ENCODE measurements around the gene COBL. TPM values are rescaled to one million over a fixed set of nuclear protein-coding genes. Genes with fewer than 3 reads are reported as not detected.

Gene COBL
- total RNA-seq, 1 donor from 2014 or later, result not detected

DNA sequence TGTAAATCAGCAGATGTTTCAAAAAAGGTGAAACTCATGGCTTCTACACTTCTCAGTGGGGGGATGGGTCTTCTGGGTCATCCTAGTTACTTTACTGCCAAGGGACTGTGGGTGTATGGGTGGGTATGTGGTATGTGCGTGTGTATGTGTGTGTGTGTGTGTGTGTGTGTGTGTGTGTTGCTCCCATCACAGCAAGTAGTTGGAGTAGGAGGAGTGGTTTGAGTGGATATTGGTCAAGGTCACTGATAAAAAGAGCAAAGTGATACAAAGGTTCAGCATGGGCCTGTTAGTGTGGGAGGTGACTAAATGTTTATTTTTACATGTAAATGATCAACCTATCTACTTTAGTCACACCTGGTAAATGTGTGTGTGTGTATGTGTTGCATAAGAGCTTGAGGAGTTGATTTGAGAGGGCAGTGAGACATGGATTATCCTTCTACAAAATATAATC lies 11.8 kb upstream of the COBL start:
- DNase-seq (ENCODE audit: extremely low read depth, low read depth, low spot score), result no peak

DNA sequence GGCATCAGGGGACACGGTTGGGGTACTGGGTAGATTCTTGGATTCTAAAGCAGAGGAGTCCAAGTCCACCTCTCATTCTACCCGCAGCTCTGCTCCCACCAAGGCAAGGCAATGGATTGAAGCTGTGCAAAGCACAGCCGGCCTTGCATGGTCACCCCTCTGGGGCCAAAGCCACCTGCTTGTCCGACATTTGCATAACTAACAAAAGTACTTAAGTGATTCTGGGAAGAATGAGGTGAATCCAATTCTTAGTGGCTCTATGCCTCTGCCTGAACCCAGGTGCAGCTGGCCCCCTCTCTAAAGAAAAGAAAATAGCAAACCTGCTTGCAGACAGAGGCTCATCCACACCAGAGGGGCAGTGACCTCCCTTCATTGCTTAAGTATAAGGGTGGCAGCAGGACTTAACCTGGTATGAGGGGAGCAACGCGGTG lies 10.7 kb upstream of the COBL start:
- no peak for DNase-seq (ENCODE audit: extremely low read depth, low read depth, low spot score)

DNA sequence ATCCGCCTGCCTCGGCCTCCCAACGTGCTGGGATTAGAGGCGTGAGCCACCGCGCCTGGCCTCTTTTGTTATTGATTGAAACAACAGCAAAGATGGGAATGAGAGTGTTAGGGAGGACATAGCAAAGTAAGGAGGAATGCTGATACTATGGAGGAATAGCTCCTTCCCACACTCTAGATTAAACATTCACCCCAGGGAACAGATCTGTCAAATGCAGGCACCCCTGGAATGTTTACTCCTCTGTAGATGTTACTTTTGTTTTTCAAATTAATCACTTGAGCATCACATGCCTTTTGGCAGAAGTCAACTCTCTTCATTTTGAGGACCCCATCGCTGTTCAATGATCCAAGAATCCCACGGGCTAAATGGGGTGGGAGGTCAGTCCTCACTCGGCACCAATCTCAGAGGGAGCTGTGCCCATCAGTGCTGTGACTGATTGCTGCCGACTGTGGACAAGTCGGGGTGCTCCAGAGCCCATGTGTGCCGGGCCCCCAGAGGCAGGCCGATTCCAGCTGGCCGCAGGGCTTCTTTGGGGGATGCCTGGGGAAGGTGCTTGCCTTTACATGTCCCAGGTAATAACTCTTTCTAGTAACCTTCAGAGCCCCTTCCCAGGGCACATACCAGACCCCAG lies 10.2 kb upstream of the COBL start:
- no peak for DNase-seq (ENCODE audit: extremely low read depth, low read depth, low spot score)

DNA sequence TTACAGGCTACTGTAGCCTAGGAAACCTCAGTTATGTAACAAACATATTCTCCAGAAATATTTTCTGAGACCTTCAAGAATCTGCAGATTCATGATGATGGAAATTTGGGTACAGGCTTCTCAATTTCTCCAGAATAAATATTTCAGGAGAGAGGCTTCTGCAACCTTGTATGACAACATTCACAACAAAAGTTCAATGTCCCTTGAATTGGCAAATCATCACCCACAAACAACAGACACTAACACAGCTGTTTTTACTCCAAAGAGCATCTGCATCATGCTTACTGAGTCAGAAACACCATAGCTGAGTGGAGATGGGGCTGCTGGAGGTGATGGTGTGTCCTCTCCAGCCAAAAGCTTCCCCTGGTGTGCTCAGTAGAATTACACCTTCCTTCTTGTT lies 9.3 kb upstream of the COBL start:
- no peak for DNase-seq (ENCODE audit: extremely low read depth, low read depth, low spot score)

DNA sequence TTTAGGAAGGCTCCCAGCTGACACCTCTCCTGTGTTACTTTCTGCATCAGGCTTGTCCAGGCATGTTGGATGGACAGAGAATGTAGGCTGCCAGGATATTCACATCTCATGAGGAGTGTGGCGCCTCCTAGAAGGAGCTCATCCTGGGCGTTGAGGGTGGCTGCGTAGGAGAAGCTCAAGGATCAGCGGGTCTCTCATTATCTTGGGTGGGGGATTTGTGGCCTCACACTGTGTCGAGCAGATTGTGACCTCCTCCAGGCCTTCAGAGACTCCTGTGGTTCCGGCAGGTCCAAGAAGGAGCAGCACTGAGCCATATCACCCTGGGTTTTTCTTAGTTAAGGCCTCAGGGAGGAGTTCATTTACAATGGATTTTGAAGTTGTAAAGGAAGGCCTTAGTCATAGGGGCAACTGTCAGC lies 8.7 kb upstream of the COBL start:
- DNase-seq (ENCODE audit: extremely low read depth, low read depth, low spot score), result no peak

DNA sequence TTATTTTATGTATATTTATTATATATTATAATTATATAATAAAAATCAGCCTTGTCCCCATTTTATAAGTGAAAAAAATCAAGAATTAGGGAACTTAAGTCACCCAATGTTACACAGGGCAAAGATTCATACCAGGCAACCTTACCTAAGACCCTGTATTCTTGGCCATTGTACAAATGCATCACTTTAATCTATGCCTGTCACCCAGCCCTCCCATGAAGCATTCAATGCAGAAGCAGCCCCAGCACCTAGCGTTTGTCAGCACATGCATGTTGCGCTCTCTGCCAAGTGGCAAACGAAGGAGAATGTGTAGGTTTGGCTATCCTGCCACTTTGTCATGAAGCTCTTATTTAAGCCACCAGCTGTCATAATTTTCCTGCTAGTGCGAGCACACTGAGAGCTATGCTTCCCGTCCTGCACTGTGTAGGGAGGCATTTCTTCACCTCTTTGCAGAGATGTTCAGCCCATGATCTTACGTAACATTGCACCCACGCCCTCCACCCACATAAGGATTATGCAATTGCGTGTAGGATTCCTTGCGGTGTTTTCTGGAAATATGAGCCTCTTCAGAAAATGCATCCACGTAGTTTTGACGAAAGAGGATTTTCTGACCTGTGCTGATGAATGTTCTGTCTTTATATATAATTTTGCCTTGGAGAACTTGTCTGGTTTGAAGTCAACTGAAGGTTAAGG lies 7.7 kb upstream of the COBL start:
- DNase-seq (ENCODE audit: extremely low read depth, low read depth, low spot score), result no peak

DNA sequence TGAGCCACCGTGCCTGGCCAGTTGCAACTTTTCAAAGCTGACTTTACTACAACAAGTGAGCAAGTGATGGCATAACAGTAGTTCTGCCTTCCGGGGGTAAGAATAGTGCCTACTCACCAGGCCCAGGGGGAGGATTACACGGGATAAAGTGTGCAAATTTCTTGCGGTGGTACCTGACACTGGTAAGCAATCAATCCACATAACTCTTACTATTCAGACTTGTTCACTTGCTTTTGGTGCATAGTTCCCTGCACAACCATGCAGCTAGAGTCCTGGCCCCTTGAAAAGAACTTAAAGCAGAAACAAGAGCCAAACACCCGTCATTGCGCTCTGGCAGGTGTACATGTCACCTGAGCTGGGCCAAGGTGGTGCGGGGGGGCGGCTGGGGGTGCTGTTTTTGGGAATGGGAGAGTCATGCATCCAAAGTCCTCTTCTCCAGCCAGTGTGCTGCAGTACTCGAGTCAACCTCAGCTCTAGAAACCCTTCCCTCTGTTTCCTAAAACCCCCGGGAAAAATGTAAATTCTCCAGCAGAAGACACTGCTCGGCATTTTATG lies 5.4 kb upstream of the COBL start:
- DNase-seq (ENCODE audit: extremely low read depth, low read depth, low spot score), result no peak

DNA sequence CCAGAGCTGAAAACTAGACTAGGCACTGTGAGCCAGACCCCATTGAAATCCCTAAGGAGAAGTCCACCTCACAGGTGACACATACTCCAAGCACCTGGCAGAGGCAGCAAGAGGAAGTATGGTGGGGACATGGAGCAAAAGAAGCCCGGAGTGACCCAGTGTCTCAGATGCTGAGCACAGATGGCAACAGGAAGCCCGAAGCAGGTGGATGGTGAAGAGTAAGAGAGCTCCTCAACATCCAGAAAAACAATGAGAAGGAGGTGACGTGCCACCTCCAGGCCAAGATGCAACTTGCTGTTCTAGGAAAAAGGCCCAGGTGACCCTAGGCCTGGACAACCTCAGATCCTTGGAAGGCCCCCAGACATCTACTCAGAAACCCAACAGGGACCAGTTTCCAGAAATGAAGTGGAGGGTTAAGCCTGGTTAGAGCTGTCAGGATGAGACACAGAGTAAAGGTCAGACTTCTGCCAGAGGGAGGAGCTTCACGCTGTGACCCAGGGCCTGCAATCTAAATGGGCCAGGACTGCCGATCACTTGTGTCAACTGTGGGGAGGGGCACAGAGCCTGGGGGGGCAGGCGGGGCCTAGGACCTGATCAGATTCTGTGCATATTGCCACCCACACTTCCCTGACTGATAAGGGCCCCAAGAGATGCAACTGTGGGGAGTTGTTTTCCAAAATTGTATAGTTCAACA lies 2.4 kb upstream of the COBL start:
- DNase-seq (ENCODE audit: extremely low read depth, low read depth, low spot score), result no peak

DNA sequence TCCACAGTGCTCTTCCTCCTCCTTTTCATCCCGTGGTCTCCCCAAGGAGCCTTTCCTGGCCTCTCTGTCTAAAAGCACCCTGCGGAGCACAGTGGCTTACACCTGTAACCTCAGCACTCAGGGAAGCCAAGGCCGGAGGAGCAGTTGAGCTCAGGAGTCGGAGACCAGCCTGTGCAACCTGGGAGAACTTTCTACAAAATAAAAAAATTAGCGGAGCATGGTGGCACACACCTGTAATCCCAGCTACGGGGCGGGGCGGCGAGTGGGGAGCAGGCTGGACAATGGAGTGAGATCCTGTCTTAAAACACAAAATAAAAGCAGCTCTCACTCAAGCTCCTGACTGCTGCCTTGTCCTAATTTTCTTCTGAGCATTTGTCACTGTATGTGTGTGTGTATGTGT lies 1.4 kb upstream of the COBL start:
- DNase-seq (ENCODE audit: extremely low read depth, low read depth, low spot score), result no peak

DNA sequence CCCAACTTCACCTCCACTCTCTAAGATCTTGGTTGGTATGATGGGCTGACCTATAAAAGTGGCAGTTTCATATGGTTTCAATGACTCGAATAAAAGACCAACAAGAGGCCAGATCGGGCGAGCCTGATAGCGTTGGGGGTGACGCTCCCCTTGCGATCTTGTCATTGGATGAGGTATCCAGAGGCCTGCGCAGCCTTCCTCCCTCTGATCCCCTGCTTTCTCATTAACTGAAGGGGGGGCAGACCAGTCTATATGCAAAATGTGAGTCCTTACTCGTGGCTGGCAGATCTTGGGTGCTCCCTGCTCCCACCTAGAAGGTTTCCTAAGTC lies 937 bp upstream of the COBL start:
- DNase-seq (ENCODE audit: extremely low read depth, low read depth, low spot score), result no peak

DNA sequence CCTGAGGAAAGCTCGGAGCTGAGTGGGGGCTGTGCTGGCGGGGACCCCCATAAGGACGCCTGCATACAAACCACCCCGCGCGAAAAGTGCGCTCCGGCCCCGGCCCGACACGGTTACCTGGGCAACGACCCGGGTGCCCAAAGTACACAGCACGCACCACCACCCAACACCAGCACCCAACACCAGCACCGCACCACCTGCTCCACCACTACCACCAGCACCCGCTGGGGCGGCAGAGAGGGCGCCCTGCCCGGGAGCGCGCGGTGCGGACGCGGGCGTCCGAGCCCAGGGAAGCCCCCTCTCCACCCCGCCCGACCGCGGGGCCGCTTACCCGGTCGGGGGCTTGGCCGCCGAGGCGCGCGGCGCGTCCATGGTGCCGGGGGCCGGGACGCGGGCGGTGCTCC lies 345 bp downstream of the COBL start:
- no peak for DNase-seq (ENCODE audit: extremely low read depth, low read depth, low spot score)

DNA sequence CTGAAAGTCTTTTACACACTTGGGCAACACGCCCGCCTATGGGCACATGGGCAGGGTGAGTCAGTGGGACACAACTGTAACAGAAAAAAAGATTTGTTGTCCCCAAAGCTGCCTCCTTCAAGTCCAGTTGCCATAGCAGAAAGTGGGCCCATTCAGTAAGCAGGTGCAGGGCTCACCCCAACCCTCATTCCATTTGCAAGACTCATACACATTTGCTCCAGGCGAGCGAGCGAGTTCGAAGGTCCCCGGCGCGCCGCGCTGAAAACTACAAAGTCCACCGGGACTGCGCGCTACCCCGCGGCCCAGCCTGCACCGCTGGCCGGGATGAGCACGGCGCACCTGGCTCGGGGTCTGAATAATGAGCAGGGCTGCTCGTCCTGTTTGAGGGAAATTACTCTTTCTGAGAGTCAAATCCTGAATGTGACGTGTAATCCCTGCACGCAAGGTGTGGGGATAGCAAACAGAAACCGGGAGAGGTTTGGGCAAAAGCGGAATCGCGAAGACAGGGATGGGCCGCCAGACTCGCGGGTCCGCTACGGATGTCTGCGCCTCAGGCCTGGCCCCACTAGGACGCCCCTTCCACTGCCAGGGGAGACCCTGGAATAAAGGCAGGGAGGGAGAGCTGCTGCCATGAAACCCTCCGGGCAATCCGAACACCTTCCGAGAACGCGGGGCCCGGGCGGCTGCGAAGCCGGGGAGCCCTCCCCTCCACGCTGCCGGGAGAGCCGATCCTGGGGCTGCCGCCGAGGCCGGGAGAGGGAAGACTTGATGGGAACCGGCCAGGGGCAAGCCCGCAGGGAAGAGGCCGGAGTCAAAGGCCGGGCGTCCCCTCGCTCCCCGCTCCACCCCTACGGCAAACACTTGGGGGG lies 982 bp downstream of the COBL start:
- DNase-seq (ENCODE audit: extremely low read depth, low read depth, low spot score), result no peak

DNA sequence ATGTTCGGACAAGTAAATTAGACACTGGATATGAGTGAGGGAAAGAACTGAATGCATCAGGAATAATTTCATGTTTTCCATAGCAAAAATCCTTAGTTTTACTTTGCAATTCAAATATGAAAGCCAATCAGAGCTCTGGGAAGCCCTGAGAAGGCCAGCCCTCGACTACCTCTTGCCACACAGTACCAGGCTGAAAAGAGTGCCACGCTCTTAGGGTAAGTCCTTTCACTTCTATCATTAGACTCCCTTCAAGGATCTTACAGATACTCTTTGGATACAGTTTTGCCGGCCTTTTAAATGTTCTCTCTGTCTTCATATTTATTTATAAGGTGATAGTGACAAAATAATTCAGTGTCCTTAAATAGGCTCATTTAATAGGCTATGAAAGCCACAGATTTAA lies 1.9 kb downstream of the COBL start:
- DNase-seq (ENCODE audit: extremely low read depth, low read depth, low spot score), result no peak

DNA sequence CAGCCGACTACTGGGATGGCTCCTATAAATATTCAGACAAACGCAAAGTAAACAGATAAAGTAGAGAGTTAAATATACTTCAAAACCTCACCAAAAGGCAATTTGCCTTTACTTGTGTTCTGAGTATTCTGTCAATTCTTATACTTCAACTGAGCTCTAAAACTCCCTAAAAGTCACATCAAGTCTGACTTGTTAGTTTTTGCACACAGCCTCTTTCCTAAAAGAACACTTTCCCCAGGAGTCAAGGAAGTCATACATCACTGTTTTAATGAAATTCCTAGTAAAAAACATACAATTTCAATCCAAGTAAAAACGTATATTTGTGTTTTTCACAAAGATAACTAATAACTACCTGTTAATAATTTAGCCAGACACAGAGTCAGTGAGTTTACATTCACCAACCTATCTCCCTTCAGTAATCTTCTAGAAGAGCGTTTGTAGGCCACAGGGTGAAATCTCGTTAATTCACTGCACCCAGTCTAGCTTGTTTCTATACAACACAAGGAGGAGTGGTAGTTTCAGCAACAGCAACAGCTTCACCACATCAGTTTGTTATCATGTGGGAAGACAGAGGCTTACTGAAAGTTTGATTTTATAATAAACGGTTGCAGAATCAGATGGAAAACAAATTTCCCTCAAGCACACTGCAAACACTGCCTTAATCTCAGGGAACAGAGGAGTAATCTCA lies 2.7 kb downstream of the COBL start:
- no peak for DNase-seq (ENCODE audit: extremely low read depth, low read depth, low spot score)

DNA sequence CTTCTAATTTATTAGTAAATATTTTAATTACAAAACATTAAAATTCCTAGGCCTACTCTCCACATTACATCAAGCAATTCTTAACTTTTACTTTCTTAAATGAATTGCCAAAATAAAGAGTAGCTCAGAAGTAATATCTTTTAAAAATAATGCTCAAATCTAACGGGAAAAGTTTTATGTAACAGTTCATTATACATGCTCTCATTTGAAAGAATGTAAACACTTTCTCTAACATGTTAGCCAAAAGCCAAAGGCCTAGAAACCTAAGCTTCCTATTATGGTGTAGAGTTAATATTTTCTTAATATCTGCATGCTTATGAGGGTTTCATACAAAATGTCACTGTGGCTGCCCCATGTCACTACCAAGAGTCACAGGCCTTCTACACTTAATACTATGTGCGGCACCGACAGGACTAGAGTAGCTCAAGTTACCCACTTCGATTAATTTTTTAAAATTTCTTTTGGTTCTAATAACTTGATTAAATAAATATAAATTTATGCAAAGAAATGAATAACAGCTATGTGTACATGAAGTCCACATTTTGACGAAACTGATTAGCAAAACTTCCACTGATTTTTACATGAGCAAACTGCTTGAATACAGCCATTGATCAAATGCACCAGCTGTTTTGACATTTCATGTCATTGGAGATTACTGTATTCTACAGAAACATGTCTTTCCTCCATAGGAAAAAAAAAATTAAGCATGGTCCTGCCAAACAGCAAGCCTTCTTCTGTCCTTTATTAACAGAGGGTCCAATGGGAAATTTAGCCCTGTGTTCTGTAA lies 3.5 kb downstream of the COBL start:
- no peak for DNase-seq (ENCODE audit: extremely low read depth, low read depth, low spot score)

DNA sequence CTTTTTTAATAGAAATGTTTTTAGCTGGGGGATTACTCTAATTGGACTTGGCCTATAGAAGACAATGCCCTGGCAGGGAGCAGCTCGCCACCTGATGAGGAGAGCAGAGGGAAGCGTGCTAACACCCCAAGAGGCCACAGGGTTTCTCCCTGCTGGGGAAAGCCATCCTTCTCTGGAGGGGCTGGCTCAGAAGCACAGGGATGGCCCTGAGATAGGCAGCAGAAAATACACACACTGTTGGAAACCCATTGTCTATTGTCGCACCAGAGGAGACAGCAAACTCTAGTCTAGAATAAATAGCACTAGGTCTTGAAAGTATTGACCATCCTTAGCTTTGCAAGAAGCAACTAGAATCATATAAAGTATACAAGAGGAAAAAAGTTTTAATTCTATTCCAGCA lies 5.4 kb downstream of the COBL start:
- no peak for DNase-seq (ENCODE audit: extremely low read depth, low read depth, low spot score)

DNA sequence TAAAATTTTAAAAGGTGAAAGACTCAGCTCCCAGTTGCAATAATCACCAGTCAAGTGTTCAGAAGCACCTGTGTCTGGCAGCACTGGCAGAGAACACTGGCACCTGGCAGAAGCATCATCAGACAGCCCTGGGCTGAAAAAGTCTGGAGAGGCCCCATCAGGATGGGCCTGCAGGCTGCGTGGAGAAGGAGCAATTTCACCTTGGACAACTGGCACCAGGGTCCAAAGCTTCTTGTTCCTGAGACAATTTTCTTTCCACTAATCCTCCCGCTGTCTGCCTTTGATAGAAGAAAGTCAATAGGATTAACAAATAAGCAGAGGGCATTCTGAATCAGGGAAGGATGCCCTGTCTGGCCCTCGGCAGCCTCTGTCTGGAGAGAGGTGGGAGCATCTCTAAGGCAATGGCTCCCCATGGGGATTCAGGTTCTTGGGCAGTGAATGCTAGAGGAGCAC lies 6.5 kb downstream of the COBL start:
- DNase-seq (ENCODE audit: extremely low read depth, low read depth, low spot score), result no peak

DNA sequence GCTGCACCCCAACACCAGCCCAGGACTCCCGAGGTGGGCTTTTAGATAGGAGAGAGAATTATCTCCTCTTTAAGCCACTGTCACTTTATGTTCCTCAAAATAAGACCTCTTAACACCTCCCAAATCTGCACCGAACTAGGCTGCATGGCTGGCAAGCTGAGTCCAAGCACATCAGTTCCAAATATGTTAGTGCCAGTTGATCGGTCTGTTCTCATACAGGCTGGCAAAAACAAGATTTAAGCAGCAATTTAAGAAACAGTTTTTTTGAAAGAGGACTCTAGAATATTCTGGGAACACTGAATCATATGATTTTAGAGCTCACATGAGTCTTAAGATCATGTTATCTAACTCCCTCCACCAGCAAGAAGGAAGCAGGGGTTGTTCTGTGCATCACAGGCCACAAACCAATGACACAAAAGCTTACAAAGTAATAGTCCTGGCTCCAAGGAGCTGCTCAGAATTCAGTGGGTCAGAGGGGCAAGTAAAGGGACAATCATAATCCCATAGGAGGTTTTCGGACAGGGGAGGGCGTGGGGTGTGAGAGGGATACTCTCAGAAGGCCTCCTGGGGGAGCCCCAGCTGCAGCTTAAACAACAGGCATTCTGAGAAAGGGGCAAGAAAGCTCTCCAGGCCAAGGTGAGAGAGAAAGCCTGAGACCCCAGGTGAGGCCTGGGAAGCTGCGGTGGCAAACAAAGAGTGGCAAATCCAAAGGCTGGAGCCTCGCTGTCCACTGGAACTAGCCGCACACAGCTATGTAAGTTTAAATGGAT lies 7.1 kb downstream of the COBL start:
- no peak for DNase-seq (ENCODE audit: extremely low read depth, low read depth, low spot score)

DNA sequence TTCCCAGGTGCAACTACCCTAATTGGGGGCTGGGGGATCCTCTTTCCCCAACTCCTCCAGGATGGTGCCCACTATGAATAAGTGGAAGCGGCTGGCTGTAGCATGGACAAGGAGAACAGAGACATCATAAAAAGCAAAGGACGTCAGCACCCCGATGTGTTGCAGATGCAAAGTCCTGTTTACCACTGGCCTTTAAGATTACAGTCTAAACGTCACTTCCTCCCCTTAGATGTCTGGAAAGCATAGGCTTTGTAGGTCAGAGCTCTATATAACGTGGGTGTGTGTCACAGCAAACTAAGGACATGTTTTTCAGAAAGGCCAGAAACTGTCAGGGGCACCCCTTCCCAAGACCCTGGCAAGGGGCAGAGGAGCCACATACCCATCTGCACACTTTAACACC lies 7.9 kb downstream of the COBL start:
- DNase-seq (ENCODE audit: extremely low read depth, low read depth, low spot score), result no peak

Measured in glomerular endothelial cell (primary cell).